HCT116 (cell line): ENCODE results near the gene FAT2.

Experiments
- POLR2A ChIP-seq: IDR thresholded peaks from 2 replicates; pipeline ENCODE4 v1.7.0; 2011; ENCODE audit warnings: borderline replicate concordance; ENCODE audit not compliant: insufficient read depth, insufficient read length; ENCODE audit errors: extremely low read depth
- RAD21 ChIP-seq: IDR thresholded peaks from 2 replicates; pipeline ENCODE4 v1.6.1; 2012; ENCODE audit warnings: low read depth, mild to moderate bottlenecking

- TF ChIP-seq POLR2A (no peak), RAD21 (no peak)
Measured at GRCh38 chr5:151541571-151541970, 49.6 kb downstream of the FAT2 start.
